Stomach (tissue), 9 donors: ENCODE measurements around the gene GPR35. TPM values are rescaled to one million over a fixed set of nuclear protein-coding genes. Genes with fewer than 3 reads are reported as not detected.
A peak's percentile ranks its signal among the peaks of the same experiment; 100 is the strongest.

ENCODE experiments used
- DNase-seq, 2 donors: peaks; one replicate each; pipeline versions ENCODE4 v3.0.0 to v3.0.0-alpha.2; 2013 to 2019
- H3K27ac ChIP-seq, 5 donors: fragments of 200-600 bp in 4 of 5; sonication (generic) in 4 of 5; one replicate each; pipeline ENCODE4 v1.5.1; 2013 to 2019; ENCODE audit warnings: mild to moderate bottlenecking in 1 of 5, moderate library complexity in 1 of 5
- H3K27me3 ChIP-seq, 3 donors: fragments of 200-600 bp; sonication (generic); one replicate each; pipeline ENCODE4 v1.5.1; 2017 to 2019; ENCODE audit warnings: mixed run types in 1 of 3
- H3K36me3 ChIP-seq, 4 donors: fragments of 200-600 bp; sonication (generic); 1 replicate in 3 of 4; 2 replicates in 1 of 4; pipeline ENCODE4 v1.5.1; 2016 to 2019
- H3K4me1 ChIP-seq, 4 donors: fragments of 200-600 bp; sonication (generic); one replicate each; pipeline ENCODE4 v1.5.1; 2016 to 2019
- H3K4me3 ChIP-seq, 4 donors: fragments of 200-600 bp; sonication (generic) in 3 of 4; one replicate each; pipeline ENCODE4 v1.5.1; 2016 to 2019; ENCODE audit warnings: mild to moderate bottlenecking in 1 of 4
- H3K9me3 ChIP-seq, 4 donors: fragments of 200-600 bp; sonication (generic); one replicate each; pipeline ENCODE4 v1.5.1; 2016 to 2019
- EP300 ChIP-seq: sonication (generic); formaldehyde crosslinking; IDR thresholded peaks from one replicate; pipeline ENCODE4 v1.6.1; 2017; ENCODE audit warnings: antibody characterized with exemption
- POLR2A ChIP-seq, 4 donors: fragments of 450-650 bp; IDR thresholded peaks; one replicate each; pipeline ENCODE4 v1.6.1; 2016; ENCODE audit warnings: antibody characterized with exemption in 4 of 4, control low read depth in 2 of 4, mild to moderate bottlenecking in 1 of 4, moderate library complexity in 1 of 4
- POLR2AphosphoS5 ChIP-seq, 3 donors: sonication (generic); formaldehyde crosslinking; IDR thresholded peaks; one replicate each; pipeline ENCODE4 v1.6.1; 2016; ENCODE audit warnings: antibody characterized with exemption in 3 of 3
- WGBS, 5 donors: extraction: QIAGEN DNeasy Blood & Tissue Kit in 3 of 5; methylation state at CpG; one replicate each; pipeline versions ENCODE4 v1.1.5 to v1.1.7; 2013 to 2018; 5-methylcytosine and 5-hydroxymethylcytosine counted together
- intact Hi-C: fragments of 100-400 bp; cut with DNase I; formaldehyde crosslinking; loops from one replicate; pipeline ENCODE4 v1.15.1; 2023; ENCODE audit warnings: low total_unique reads
- polyA plus RNA-seq, 3 donors: library from polyadenylated mRNA; stranded (reverse); fragments of 200-250 nt; gene quantifications; one replicate each; pipeline ENCODE4 v1.2.3, GENCODE V29; 2013
- total RNA-seq, 5 donors: library from RNA; depleted of rRNA; stranded (reverse); fragments of >200 nt; gene quantifications; one replicate each; pipeline versions ENCODE4 v1.1.0 to v1.2.3, GENCODE V29; 2014 to 2016
- TF ChIP-seq, protein P1 (sequence below), 7 experiments: fragments of 450-650 bp in 4 of 7; fragments of 200-600 bp in 3 of 7; sonication (generic) in 3 of 7; IDR thresholded peaks; one replicate each; pipeline ENCODE4 v1.5.1; 2016 to 2019; ENCODE audit warnings: antibody characterized with exemption in 7 of 7, control low read depth in 2 of 7, mild to moderate bottlenecking in 1 of 7
- donor health status: healthy with polysubstance abuse.
- donor health status: Bipolar disorder and iron deficiency.
- donor health status: healthy.

Gene GPR35
- total and polyA plus RNA-seq, 8 donors = 8.5 to 68.9 (median 12.9) TPM

DNA sequence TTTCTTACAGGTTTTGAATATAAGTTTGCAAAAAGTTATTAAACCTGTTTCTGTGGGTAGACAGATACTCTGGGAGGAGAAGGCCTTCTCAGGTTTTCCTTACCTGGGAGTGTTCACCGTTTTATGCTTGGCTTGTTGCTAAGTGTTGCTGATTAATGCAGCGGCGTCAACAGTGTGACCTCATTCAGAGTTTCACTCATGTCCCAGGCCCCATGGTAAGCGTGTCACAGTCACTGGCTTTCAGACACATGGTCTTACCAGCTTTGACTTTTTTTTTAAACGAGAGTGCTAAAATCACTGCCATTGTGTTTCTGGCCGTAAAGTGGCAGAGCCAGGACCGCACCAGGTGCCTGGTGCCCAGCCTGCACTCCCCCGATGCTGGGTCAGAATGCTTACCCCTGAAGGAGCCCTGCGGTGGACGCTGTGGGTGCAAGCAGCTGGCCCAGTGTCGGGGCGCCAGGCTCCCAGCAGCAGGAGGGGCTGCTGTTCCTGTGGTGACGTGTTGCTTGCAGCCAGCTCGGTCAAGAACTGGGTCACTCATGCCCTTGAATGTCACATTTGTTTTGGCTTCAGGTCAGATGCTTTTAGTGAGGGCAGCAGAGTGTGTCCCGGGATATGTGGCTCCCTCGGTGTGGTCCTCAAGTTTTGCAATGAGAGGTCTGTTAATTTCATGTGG is 35.3 kb upstream of the GPR35 start:
- Histone ChIP-seq H3K4me1 (peaks cover 30 to 60% (median 46%) of the 10 kb centered on the region in 4 donors), H3K27ac (peak overlapping the region in 3 of 5 donors; percentile 2 to 41 (median 21)), H3K36me3 (peaks cover 8 to 59% (median 54%) of the 10 kb centered on the region in 4 donors), H3K9me3 (no peaks in the 10 kb centered on the region), H3K27me3 (no peaks in the 10 kb centered on the region), H3K4me3 (no peak overlapping the region)
- DNase-seq = no peak
- 57 to 87% (median 70%) methylated on average over 10 to 16 of the region's 16 CpGs for WGBS, 5 donors
- intact Hi-C loops = no loop called here
- no peak for TF ChIP-seq POLR2A (IDR thresholded peaks at IDR 0.05)
- TF ChIP-seq, protein P1, sequence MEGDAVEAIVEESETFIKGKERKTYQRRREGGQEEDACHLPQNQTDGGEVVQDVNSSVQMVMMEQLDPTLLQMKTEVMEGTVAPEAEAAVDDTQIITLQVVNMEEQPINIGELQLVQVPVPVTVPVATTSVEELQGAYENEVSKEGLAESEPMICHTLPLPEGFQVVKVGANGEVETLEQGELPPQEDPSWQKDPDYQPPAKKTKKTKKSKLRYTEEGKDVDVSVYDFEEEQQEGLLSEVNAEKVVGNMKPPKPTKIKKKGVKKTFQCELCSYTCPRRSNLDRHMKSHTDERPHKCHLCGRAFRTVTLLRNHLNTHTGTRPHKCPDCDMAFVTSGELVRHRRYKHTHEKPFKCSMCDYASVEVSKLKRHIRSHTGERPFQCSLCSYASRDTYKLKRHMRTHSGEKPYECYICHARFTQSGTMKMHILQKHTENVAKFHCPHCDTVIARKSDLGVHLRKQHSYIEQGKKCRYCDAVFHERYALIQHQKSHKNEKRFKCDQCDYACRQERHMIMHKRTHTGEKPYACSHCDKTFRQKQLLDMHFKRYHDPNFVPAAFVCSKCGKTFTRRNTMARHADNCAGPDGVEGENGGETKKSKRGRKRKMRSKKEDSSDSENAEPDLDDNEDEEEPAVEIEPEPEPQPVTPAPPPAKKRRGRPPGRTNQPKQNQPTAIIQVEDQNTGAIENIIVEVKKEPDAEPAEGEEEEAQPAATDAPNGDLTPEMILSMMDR (IDR thresholded peaks at IDR 0.05) = no peak
- TF ChIP-seq EP300 = no peak
- TF ChIP-seq POLR2AphosphoS5 (IDR thresholded peaks at IDR 0.05) = no peak

DNA sequence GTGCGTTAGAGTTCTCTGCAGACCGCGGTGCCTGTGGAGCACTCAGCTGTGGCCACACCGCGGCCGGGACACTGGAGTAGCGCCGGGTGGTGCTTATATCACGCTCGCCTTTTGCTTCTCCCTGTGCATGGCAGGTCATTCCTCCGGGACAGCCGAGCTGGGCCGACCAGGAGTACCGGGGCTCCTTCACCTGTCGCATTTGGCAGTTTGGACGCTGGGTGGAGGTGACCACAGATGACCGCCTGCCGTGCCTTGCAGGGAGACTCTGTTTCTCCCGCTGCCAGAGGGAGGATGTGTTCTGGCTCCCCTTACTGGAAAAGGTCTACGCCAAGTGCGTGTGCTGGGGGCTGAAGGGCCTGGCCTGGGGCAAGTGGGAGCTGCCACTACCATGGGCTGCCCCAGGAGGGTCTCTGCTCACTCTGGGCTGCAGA is 34.6 kb upstream of the GPR35 start:
- Histone ChIP-seq H3K36me3 (peaks cover 12 to 65% (median 61%) of the 10 kb centered on the region in 4 donors), H3K4me3 (no peak overlapping the region), H3K27me3 (no peaks in the 10 kb centered on the region), H3K4me1 (peaks cover 28 to 60% (median 46%) of the 10 kb centered on the region in 4 donors), H3K9me3 (no peaks in the 10 kb centered on the region), H3K27ac (no peak overlapping the region)
- WGBS, 5 donors = 95 to 98% (median 96%) methylated on average over 20 to 21 of the region's 21 CpGs
- intact Hi-C loops = no loop called here
- no peak for DNase-seq
- TF ChIP-seq POLR2AphosphoS5 (IDR thresholded peaks at IDR 0.05) (no peak), EP300 (no peak), POLR2A (IDR thresholded peaks at IDR 0.05) (no peak)
- TF ChIP-seq, protein P1 (IDR thresholded peaks at IDR 0.05) = no peak

- WGBS, 5 donors = 88 to 93% (median 92%) methylated on average over 6 of the region's 6 CpGs
- Histone ChIP-seq H3K4me3 (no peak overlapping the region), H3K36me3 (peaks cover 12 to 70% (median 66%) of the 10 kb centered on the region in 4 donors), H3K9me3 (no peaks in the 10 kb centered on the region), H3K27me3 (no peaks in the 10 kb centered on the region), H3K4me1 (peaks cover 32 to 65% (median 50%) of the 10 kb centered on the region in 4 donors), H3K27ac (no peak overlapping the region)
- intact Hi-C loops = no loop called here
- DNase-seq = no peak
- no peak for TF ChIP-seq POLR2AphosphoS5 (IDR thresholded peaks at IDR 0.05)
- no peak for TF ChIP-seq EP300
- TF ChIP-seq POLR2A (IDR thresholded peaks at IDR 0.05) = no peak
- TF ChIP-seq, protein P1 (IDR thresholded peaks at IDR 0.05) = no peak
Measured at GRCh38 chr2:240591226-240591625, 34.1 kb upstream of the GPR35 start.

DNA sequence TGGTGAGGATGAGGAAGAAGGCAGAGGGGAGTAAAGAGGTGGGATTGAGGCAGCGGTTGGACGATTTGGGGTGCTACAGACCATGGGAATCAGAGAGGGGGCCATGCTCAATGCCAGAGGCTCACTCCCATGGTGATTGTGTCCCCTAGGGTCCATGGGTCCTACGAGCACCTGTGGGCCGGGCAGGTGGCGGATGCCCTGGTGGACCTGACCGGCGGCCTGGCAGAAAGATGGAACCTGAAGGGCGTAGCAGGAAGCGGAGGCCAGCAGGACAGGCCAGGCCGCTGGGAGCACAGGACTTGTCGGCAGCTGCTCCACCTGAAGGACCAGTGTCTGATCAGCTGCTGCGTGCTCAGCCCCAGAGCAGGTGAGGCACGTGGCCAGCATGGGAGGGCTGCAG is 33.5 kb upstream of the GPR35 start:
- Histone ChIP-seq H3K4me1 (peaks cover 33 to 71% (median 56%) of the 10 kb centered on the region in 4 donors), H3K9me3 (no peaks in the 10 kb centered on the region), H3K36me3 (peaks cover 12 to 76% (median 71%) of the 10 kb centered on the region in 4 donors), H3K27me3 (no peaks in the 10 kb centered on the region), H3K27ac (no peak overlapping the region), H3K4me3 (no peak overlapping the region)
- no peak for DNase-seq
- intact Hi-C loops = no loop called here
- WGBS, 5 donors = 91 to 96% (median 95%) methylated on average over 12 to 13 of the region's 13 CpGs
- no peak for TF ChIP-seq EP300
- no peak for TF ChIP-seq POLR2AphosphoS5 (IDR thresholded peaks at IDR 0.05)
- TF ChIP-seq, protein P1 (IDR thresholded peaks at IDR 0.05) = no peak
- TF ChIP-seq POLR2A (IDR thresholded peaks at IDR 0.05) = no peak
